Loucy (cell line): ENCODE results near the gene ASCC1.

Experiments used
- CTCF ChIP-seq: fragments of 200-600 bp; sonication (generic); conservative IDR thresholded peaks from 2 replicates; pipeline ENCODE4 v1.5.1; 2014; ENCODE audit warnings: mild to moderate bottlenecking, antibody characterized with exemption, low read length
- EZH2phosphoT487 ChIP-seq: fragments of 200-600 bp; IDR thresholded peaks from 2 replicates; pipeline ENCODE4 v1.6.1; 2018; ENCODE audit warnings: antibody characterized with exemption, mild to moderate bottlenecking, moderate library complexity, borderline replicate concordance

GRCh38 chr10:72076756-72077155 lies 139.3 kb downstream of the ASCC1 start:
- TF ChIP-seq CTCF (no peak), EZH2phosphoT487 (no peak)
